Glutamatergic neuron (in vitro differentiated cells): ENCODE results near the gene RWDD1. TPM values are rescaled to one million over a fixed set of nuclear protein-coding genes. Genes with fewer than 3 reads are reported as not detected.

Experiments used
- DNase-seq: peaks from one replicate; pipeline ENCODE4 v3.0.0; 2022
- H3K27ac Mint-ChIP-seq: one replicate; pipeline ENCODE4 v1.8.0; 2020; ENCODE audit warnings: mild to moderate bottlenecking, mixed read lengths, inconsistent platforms; ENCODE audit not compliant: unreplicated experiment
- H3K27me3 Mint-ChIP-seq: one replicate; pipeline ENCODE4 v1.8.0; 2020; ENCODE audit warnings: mild to moderate bottlenecking, moderate library complexity, mixed read lengths, inconsistent platforms; ENCODE audit not compliant: unreplicated experiment
- H3K36me3 Mint-ChIP-seq: one replicate; pipeline ENCODE4 v1.8.0; 2020; ENCODE audit warnings: mild to moderate bottlenecking, mixed read lengths, inconsistent platforms; ENCODE audit not compliant: unreplicated experiment
- H3K4me1 Mint-ChIP-seq: one replicate; pipeline ENCODE4 v1.8.0; 2020; ENCODE audit warnings: mild to moderate bottlenecking, low read depth, mixed read lengths, inconsistent platforms; ENCODE audit not compliant: unreplicated experiment
- H3K4me3 Mint-ChIP-seq: one replicate; pipeline ENCODE4 v1.8.0; 2020; ENCODE audit warnings: mild to moderate bottlenecking, mixed read lengths, inconsistent platforms; ENCODE audit not compliant: unreplicated experiment
- H3K9me3 Mint-ChIP-seq: one replicate; pipeline ENCODE4 v1.8.0; 2020; ENCODE audit warnings: mild to moderate bottlenecking, moderate library complexity, mixed read lengths, inconsistent platforms; ENCODE audit not compliant: unreplicated experiment
- total RNA-seq: library from RNA; stranded (reverse); fragmentation: NEBNext Ultra II Directional; extraction: Animal tissue kit (Norgen Biotek cat#: 25700); gene quantifications from one replicate; pipeline ENCODE4 v1.2.1, GENCODE V29; 2021; ENCODE audit not compliant: unreplicated experiment
- TF ChIP-seq, protein P1 (sequence below): fragments of 200-600 bp; sonication (generic); IDR thresholded peaks from one replicate; pipeline ENCODE4 v1.5.0; 2021; ENCODE audit not compliant: partially characterized antibody, unreplicated experiment

Gene RWDD1
- total RNA-seq, 1 donor from 2014 or later = 47.4 TPM

DNA sequence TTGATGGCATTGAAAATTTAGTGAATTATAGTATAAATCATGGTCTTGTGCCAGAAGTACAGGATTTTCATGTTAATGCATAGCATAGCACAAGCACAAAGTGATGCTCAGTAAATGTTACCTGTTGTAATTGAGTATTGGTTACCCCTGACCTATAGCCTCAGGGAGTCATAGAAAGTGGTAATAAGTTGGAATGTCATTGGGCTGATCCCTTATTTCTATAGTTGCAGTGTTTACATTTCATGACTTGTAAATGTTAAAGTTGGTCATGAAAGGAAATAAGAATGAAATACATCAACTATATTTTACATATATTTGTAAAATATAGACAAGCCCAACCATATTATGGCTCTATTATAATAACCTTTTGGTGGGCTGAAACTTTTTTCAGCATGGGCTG, 7.0 kb downstream of the RWDD1 start:
- Mint-ChIP-seq H3K4me1 (peaks cover 4% of the 10 kb centered on the region), H3K27ac (no peak overlapping the region), H3K36me3 (no peaks in the 10 kb centered on the region), H3K27me3 (no peaks in the 10 kb centered on the region), H3K9me3 (no peaks in the 10 kb centered on the region), H3K4me3 (no peak overlapping the region)
- DNase-seq = no peak
- TF ChIP-seq, protein P1, sequence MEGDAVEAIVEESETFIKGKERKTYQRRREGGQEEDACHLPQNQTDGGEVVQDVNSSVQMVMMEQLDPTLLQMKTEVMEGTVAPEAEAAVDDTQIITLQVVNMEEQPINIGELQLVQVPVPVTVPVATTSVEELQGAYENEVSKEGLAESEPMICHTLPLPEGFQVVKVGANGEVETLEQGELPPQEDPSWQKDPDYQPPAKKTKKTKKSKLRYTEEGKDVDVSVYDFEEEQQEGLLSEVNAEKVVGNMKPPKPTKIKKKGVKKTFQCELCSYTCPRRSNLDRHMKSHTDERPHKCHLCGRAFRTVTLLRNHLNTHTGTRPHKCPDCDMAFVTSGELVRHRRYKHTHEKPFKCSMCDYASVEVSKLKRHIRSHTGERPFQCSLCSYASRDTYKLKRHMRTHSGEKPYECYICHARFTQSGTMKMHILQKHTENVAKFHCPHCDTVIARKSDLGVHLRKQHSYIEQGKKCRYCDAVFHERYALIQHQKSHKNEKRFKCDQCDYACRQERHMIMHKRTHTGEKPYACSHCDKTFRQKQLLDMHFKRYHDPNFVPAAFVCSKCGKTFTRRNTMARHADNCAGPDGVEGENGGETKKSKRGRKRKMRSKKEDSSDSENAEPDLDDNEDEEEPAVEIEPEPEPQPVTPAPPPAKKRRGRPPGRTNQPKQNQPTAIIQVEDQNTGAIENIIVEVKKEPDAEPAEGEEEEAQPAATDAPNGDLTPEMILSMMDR = no peak

GRCh38 chr6:116579143-116579542, 7.8 kb downstream of the RWDD1 start:
- Mint-ChIP-seq H3K36me3 (no peaks in the 10 kb centered on the region), H3K9me3 (no peaks in the 10 kb centered on the region), H3K4me3 (no peak overlapping the region), H3K4me1 (no peaks in the 10 kb centered on the region), H3K27ac (no peak overlapping the region), H3K27me3 (no peaks in the 10 kb centered on the region)
- TF ChIP-seq, protein P1 = no peak
- no peak for DNase-seq

GRCh38 chr6:116580198-116580597, 8.9 kb downstream of the RWDD1 start:
- no peak overlapping the region for H3K4me3 Mint-ChIP-seq
- H3K27ac Mint-ChIP-seq = no peak overlapping the region
- no peak for DNase-seq
- H3K36me3 Mint-ChIP-seq = no peaks in the 10 kb centered on the region
- H3K27me3 Mint-ChIP-seq = no peaks in the 10 kb centered on the region
- H3K4me1 Mint-ChIP-seq = no peaks in the 10 kb centered on the region
- H3K9me3 Mint-ChIP-seq = no peaks in the 10 kb centered on the region
- TF ChIP-seq, protein P1 = no peak

DNA sequence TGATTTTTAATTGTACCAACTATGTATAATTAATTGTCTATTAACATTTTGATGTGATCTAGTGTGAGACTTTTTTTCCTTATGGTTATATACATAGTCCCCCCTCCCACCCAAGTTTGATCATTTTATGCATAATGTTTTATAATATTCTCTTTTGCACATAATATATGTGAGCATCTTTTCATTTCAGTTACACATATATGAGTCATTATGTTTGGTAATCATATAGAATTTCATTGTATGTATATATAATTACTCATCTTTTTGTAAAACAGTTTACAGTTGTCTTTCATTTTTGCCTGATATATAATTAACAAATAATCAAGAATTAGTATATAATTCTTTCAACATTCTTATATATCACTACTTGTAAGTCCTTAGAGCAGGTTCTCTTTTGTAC, 15.0 kb downstream of the RWDD1 start:
- H3K4me1 Mint-ChIP-seq = peaks cover 3% of the 10 kb centered on the region
- no peak overlapping the region for H3K27ac Mint-ChIP-seq
- peaks cover 6% of the 10 kb centered on the region for H3K36me3 Mint-ChIP-seq

DNA sequence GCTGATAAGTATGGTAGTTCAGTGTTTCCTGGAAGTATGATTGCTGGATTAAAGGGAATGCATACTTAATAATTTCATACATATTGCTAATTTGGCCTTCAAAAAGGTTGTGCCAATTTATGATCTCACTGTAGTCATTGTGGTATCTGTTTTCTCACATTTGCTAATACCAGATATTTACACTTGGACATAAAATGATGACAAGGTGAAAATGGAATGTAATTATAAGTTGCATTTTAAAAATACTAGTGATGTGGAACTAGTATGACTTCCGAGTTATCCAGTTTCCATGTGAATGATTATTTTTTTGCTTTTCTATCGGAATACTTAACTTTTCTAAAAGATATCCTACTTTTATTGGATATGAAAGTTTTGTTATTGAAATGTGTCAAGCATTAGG, 15.4 kb downstream of the RWDD1 start:
- H3K36me3 Mint-ChIP-seq = peaks cover 6% of the 10 kb centered on the region

More for the DNA sequence above, 15.0 kb downstream of the RWDD1 start:
- DNase-seq = no peak
- TF ChIP-seq, protein P1 = no peak
- H3K27me3 Mint-ChIP-seq = no peaks in the 10 kb centered on the region
- H3K9me3 Mint-ChIP-seq = no peaks in the 10 kb centered on the region
- H3K4me3 Mint-ChIP-seq = no peak overlapping the region

More for the DNA sequence above, 15.4 kb downstream of the RWDD1 start:
- H3K9me3 Mint-ChIP-seq = no peaks in the 10 kb centered on the region
- TF ChIP-seq, protein P1 = no peak
- H3K27ac Mint-ChIP-seq = no peak overlapping the region
- H3K27me3 Mint-ChIP-seq = no peaks in the 10 kb centered on the region
- no peak overlapping the region for H3K4me3 Mint-ChIP-seq
- H3K4me1 Mint-ChIP-seq = peaks cover 3% of the 10 kb centered on the region
- no peak for DNase-seq
